Stimulated activated naive CD4-positive, alpha-beta T cell treated with Interleukin-2 at 50 U/mL for 16 hours (primary cell): ENCODE data around the gene SNTG2.

Source experiments
- DNase-seq: peaks from one replicate; lab custom pipeline; 2025; lab: John Stamatoyannopoulos, UW

The SNTG2 gene

GRCh38 chr2:1319393-1319792, 368.7 kb downstream of the SNTG2 start:
- DNase-seq, result no peak

GRCh38 chr2:1321321-1321720, 370.7 kb downstream of the SNTG2 start:
- no peak for DNase-seq

- no peak for DNase-seq
These were observed 374.2 kb downstream of the SNTG2 start for GRCh38 chr2:1324884-1325283.

- no peak for DNase-seq
These were observed 378.0 kb downstream of the SNTG2 start for GRCh38 chr2:1328684-1329083.

- no peak for DNase-seq
These were observed 388.9 kb downstream of the SNTG2 start for GRCh38 chr2:1339388-1340140.

GRCh38 chr2:1340141-1340512, 389.5 kb downstream of the SNTG2 start:
- no peak for DNase-seq

- DNase-seq, result no peak
These were observed 390.9 kb downstream of the SNTG2 start for GRCh38 chr2:1341404-1342120.

- DNase-seq, result no peak
These were observed 398.1 kb downstream of the SNTG2 start for GRCh38 chr2:1348789-1349188.

GRCh38 chr2:1350111-1350510, 399.5 kb downstream of the SNTG2 start:
- no peak for DNase-seq

GRCh38 chr2:1353124-1353523, 402.5 kb downstream of the SNTG2 start:
- no peak for DNase-seq

- DNase-seq, result no peak
These were observed 402.9 kb downstream of the SNTG2 start for GRCh38 chr2:1353543-1353942.

GRCh38 chr2:1360144-1360543, 409.5 kb downstream of the SNTG2 start:
- no peak for DNase-seq

- DNase-seq, result no peak
These were observed 410.1 kb downstream of the SNTG2 start for GRCh38 chr2:1360557-1361250.

GRCh38 chr2:1363367-1363766, 412.7 kb downstream of the SNTG2 start:
- DNase-seq, result no peak

- no peak for DNase-seq
These were observed 416.0 kb downstream of the SNTG2 start for GRCh38 chr2:1366546-1367134.

GRCh38 chr2:1367601-1368000, 417.0 kb downstream of the SNTG2 start:
- DNase-seq, result no peak

- no peak for DNase-seq
These were observed 419.3 kb downstream of the SNTG2 start for GRCh38 chr2:1369905-1370304.

- DNase-seq, result no peak
These were observed 419.8 kb downstream of the SNTG2 start for GRCh38 chr2:1370461-1370860.

GRCh38 chr2:1371082-1371481, 420.4 kb downstream of the SNTG2 start:
- DNase-seq, result no peak

- DNase-seq, result no peak
These were observed 423.2 kb downstream of the SNTG2 start for GRCh38 chr2:1373830-1374229.

- no peak for DNase-seq
These were observed 423.6 kb downstream of the SNTG2 start for GRCh38 chr2:1374287-1374686.

GRCh38 chr2:1375794-1376193, 425.1 kb downstream of the SNTG2 start:
- DNase-seq, result no peak

- DNase-seq, result no peak
These were observed 426.8 kb downstream of the SNTG2 start for GRCh38 chr2:1377473-1377872.
